H1 (cell line): Measurements from ENCODE around the gene SRP14. TPM values are rescaled to one million over a fixed set of nuclear protein-coding genes. Genes with fewer than 3 reads are reported as not detected.

ENCODE experiments used
- CTCF ChIA-PET: fragments of 300-600 bp; sonication (Branson Sonifier 250); formaldehyde crosslinking; loops from one replicate; lab custom pipeline; 2021; ENCODE audit not compliant: partially characterized antibody; lab: Charles Lee
- POLR2A ChIA-PET: fragments of 300-600 bp; sonication (Branson Sonifier 250); formaldehyde crosslinking; loops from one replicate; lab custom pipeline; 2021; ENCODE audit warnings: inconsistent platforms; ENCODE audit not compliant: partially characterized antibody; lab: Charles Lee
- DNase-seq, 2 experiments: peaks; one replicate each; pipeline versions ENCODE4 v3.0.0 to v3.0.0-alpha.2; 2010 to 2022; ENCODE audit warnings: low spot score in 2 of 2, low read depth in 1 of 2, mixed read lengths in 1 of 2
- FAIRE-seq: peaks from 2 replicates; lab custom pipeline; 2011; peaks lifted over from hg19 to GRCh38; lab: Jason Lieb, UNC
- H2AFZ ChIP-seq: 2 replicates; pipeline ENCODE4 v1.8.1; 2012; ENCODE audit warnings: low read length, inconsistent platforms
- H2AK5ac ChIP-seq: 2 replicates; pipeline ENCODE4 v1.6.1; 2013; ENCODE audit warnings: low read depth, low read length
- H2BK120ac ChIP-seq: replicated peaks from 2 replicates; pipeline ENCODE3; 2013; ENCODE audit warnings: low read depth, low read length, inconsistent platforms
- H2BK12ac ChIP-seq: 2 replicates; pipeline ENCODE4 v1.6.1; 2013; ENCODE audit warnings: low read depth, low read length
- H2BK15ac ChIP-seq: 2 replicates; pipeline ENCODE4 v1.6.1; 2013; ENCODE audit warnings: low read length
- H2BK20ac ChIP-seq: 2 replicates; pipeline ENCODE4 v1.6.1; 2013; ENCODE audit warnings: low read length
- H2BK5ac ChIP-seq: 2 replicates; pipeline ENCODE4 v1.6.1; 2013; ENCODE audit warnings: low read depth, low read length
- H3K14ac ChIP-seq: 2 replicates; pipeline ENCODE4 v1.6.1; 2013; ENCODE audit warnings: inconsistent platforms; ENCODE audit not compliant: insufficient read length
- H3K18ac ChIP-seq: 2 replicates; pipeline ENCODE4 v1.6.1; 2013; ENCODE audit warnings: low read length; ENCODE audit errors: extremely low read depth
- H3K23ac ChIP-seq: 2 replicates; pipeline ENCODE4 v1.6.1; 2013; ENCODE audit warnings: inconsistent platforms; ENCODE audit not compliant: insufficient read length
- H3K23me2 ChIP-seq: 2 replicates; pipeline ENCODE4 v1.6.1; 2013; ENCODE audit warnings: low read depth, low read length
- H3K27ac ChIP-seq: 2 replicates; pipeline ENCODE4 v1.6.1; 2011; ENCODE audit warnings: low read depth, low read length, inconsistent platforms
- H3K27me3 ChIP-seq, 4 experiments: replicated peaks in 1 of 4; 1 replicate in 1 of 4; 2 replicates in 3 of 4; pipeline versions ENCODE4 v1.6.1 to v1.8.1; 2011 to 2013; ENCODE audit warnings: low read length in 3 of 4, mild to moderate bottlenecking in 3 of 4, inconsistent platforms in 2 of 4, mixed read lengths in 2 of 4, moderate library complexity in 1 of 4; ENCODE audit not compliant: control insufficient read depth in 3 of 4, insufficient read depth in 3 of 4; ENCODE audit errors: extremely low read depth in 1 of 4
- H3K36me3 ChIP-seq, 4 experiments: 2 replicates each; pipeline versions ENCODE4 v1.6.1 to v1.8.1; 2011 to 2013; ENCODE audit warnings: mild to moderate bottlenecking in 4 of 4, low read length in 3 of 4, moderate library complexity in 2 of 4, control low read depth in 1 of 4, inconsistent platforms in 1 of 4; ENCODE audit not compliant: insufficient read depth in 4 of 4, control insufficient read depth in 2 of 4
- H3K4ac ChIP-seq: replicated peaks from 2 replicates; pipeline ENCODE3; 2013; ENCODE audit warnings: low read length, low read depth, mixed read lengths, inconsistent platforms; ENCODE audit not compliant: insufficient read length
- H3K4me1 ChIP-seq, 4 experiments: replicated peaks in 1 of 4; 1 replicate in 1 of 4; 2 replicates in 3 of 4; pipeline versions ENCODE4 v1.6.1 to v1.8.1; 2011 to 2013; ENCODE audit warnings: low read length in 3 of 4, inconsistent platforms in 2 of 4, mixed read lengths in 1 of 4; ENCODE audit not compliant: insufficient read depth in 4 of 4, control insufficient read depth in 3 of 4
- H3K4me2 ChIP-seq, 2 experiments: 2 replicates each; pipeline versions ENCODE4 v1.6.1 to v1.8.1; 2011 to 2013; ENCODE audit warnings: low read depth in 2 of 2, low read length in 2 of 2, control low read depth in 1 of 2, inconsistent platforms in 1 of 2, mild to moderate bottlenecking in 1 of 2; ENCODE audit not compliant: insufficient read depth in 1 of 2
- H3K4me3 ChIP-seq, 4 experiments: fragments of 200-600, 300-600 bp in 1 of 4; sonication (generic), shearing (Covaris generic), sonication (Bioruptor Twin) in 1 of 4; 2 replicates each; pipeline versions ENCODE4 v1.5.1 to v1.8.1; 2011 to 2016; ENCODE audit warnings: low read length in 4 of 4, low read depth in 3 of 4, control low read depth in 2 of 4, inconsistent platforms in 2 of 4, mild to moderate bottlenecking in 2 of 4, mixed read lengths in 1 of 4, moderate library complexity in 1 of 4; ENCODE audit not compliant: insufficient read depth in 2 of 4; ENCODE audit errors: extremely low read depth in 1 of 4
- H3K56ac ChIP-seq: replicated peaks from 2 replicates; pipeline ENCODE3; 2013; ENCODE audit warnings: low read depth, mild to moderate bottlenecking, mixed read lengths, low read length, inconsistent platforms; ENCODE audit not compliant: insufficient read length
- H3K79me1 ChIP-seq: 2 replicates; pipeline ENCODE4 v1.6.1; 2013; ENCODE audit warnings: low read depth, low read length, control low read depth
- H3K79me2 ChIP-seq, 2 experiments: 2 replicates each; pipeline versions ENCODE4 v1.6.1 to v1.8.1; 2012 to 2013; ENCODE audit warnings: low read length in 2 of 2, mild to moderate bottlenecking in 2 of 2, inconsistent platforms in 1 of 2; ENCODE audit not compliant: insufficient read depth in 2 of 2, control insufficient read depth in 1 of 2
- H3K9ac ChIP-seq, 4 experiments: replicated peaks in 1 of 4; 1 replicate in 1 of 4; 2 replicates in 3 of 4; pipeline versions ENCODE4 v1.6.1 to v1.8.1; 2011 to 2013; ENCODE audit warnings: low read depth in 3 of 4, low read length in 3 of 4, control low read depth in 2 of 4, mild to moderate bottlenecking in 2 of 4, moderate library complexity in 2 of 4, inconsistent platforms in 1 of 4; ENCODE audit errors: extremely low read depth in 1 of 4
- H3K9me3 ChIP-seq, 2 experiments: 2 replicates each; pipeline versions ENCODE4 v1.6.1 to v1.8.1; 2012 to 2013; ENCODE audit warnings: mild to moderate bottlenecking in 2 of 2, moderate library complexity in 2 of 2, control low read depth in 1 of 2, inconsistent platforms in 1 of 2, low read depth in 1 of 2, low read length in 1 of 2, mixed read lengths in 1 of 2; ENCODE audit not compliant: insufficient read depth in 2 of 2
- H4K20me1 ChIP-seq, 2 experiments: replicated peaks in 1 of 2; 2 replicates each; pipeline versions ENCODE3 to v1.8.1; 2011 to 2013; ENCODE audit warnings: inconsistent platforms in 2 of 2, low read length in 2 of 2, mild to moderate bottlenecking in 1 of 2; ENCODE audit not compliant: insufficient read depth in 2 of 2, control insufficient read depth in 1 of 2
- H4K5ac ChIP-seq: 2 replicates; pipeline ENCODE4 v1.6.1; 2013; ENCODE audit warnings: low read length, low read depth, mixed read lengths, inconsistent platforms; ENCODE audit not compliant: insufficient read length
- H4K8ac ChIP-seq: 2 replicates; pipeline ENCODE4 v1.8.0; 2013; ENCODE audit warnings: mild to moderate bottlenecking, moderate library complexity, low read length, inconsistent platforms; ENCODE audit not compliant: insufficient read depth; ENCODE audit errors: extremely low read depth
- H4K91ac ChIP-seq: replicated peaks from 2 replicates; pipeline ENCODE3; 2013; ENCODE audit warnings: low read length, mixed read lengths, inconsistent platforms; ENCODE audit not compliant: insufficient read length
- ASH2L ChIP-seq: fragments of 200-600, 300-600 bp; sonication (generic); IDR thresholded peaks from one replicate; pipeline ENCODE4 v1.7.1; 2017; ENCODE audit warnings: low read length
- CEBPB ChIP-seq: IDR thresholded peaks from 2 replicates; pipeline ENCODE4 v1.6.1; 2012; ENCODE audit warnings: low read depth, low read length
- CREB1 ChIP-seq: IDR thresholded peaks from 2 replicates; pipeline ENCODE4 v1.6.1; 2012; ENCODE audit warnings: inconsistent platforms
- EP300 ChIP-seq, 2 experiments: IDR thresholded peaks; 1 replicate in 1 of 2; 2 replicates in 1 of 2; pipeline ENCODE4 v1.6.1; 2011 to 2012; ENCODE audit warnings: low read depth in 2 of 2, low read length in 2 of 2, mild to moderate bottlenecking in 2 of 2, borderline replicate concordance in 1 of 2, inconsistent platforms in 1 of 2, moderate library complexity in 1 of 2
- EZH2 ChIP-seq: fragments of 200-600 bp; sonication (generic); IDR thresholded peaks from 2 replicates; pipeline ENCODE4 v1.7.1; 2012; ENCODE audit warnings: low read depth, mild to moderate bottlenecking, moderate library complexity, low read length, inconsistent platforms; ENCODE audit not compliant: severe bottlenecking
- GABPA ChIP-seq: IDR thresholded peaks from 2 replicates; pipeline ENCODE4 v1.6.1; 2011; ENCODE audit warnings: mild to moderate bottlenecking, low read length, moderate library complexity, borderline replicate concordance; ENCODE audit not compliant: insufficient read depth
- KDM1A ChIP-seq: fragments of 200-600, 300-600 bp; sonication (generic); IDR thresholded peaks from 2 replicates; pipeline ENCODE4 v1.7.1; 2016; ENCODE audit warnings: mild to moderate bottlenecking, low read length, borderline replicate concordance
- NANOG ChIP-seq: IDR thresholded peaks from 2 replicates; pipeline ENCODE4 v1.6.1; 2011; ENCODE audit warnings: low read length, low read depth, mild to moderate bottlenecking, inconsistent platforms; ENCODE audit not compliant: insufficient read depth, poor library complexity, severe bottlenecking
- PHF8 ChIP-seq: fragments of 200-600 bp; sonication (generic); conservative IDR thresholded peaks from 2 replicates; pipeline ENCODE4 v1.7.1; 2012; ENCODE audit warnings: low read depth, mild to moderate bottlenecking, inconsistent platforms, low read length, moderate library complexity
- POU5F1 ChIP-seq: IDR thresholded peaks from 2 replicates; pipeline ENCODE4 v1.6.1; 2011; ENCODE audit warnings: low read depth, mild to moderate bottlenecking, low read length, moderate library complexity
- SP4 ChIP-seq: IDR thresholded peaks from 2 replicates; pipeline ENCODE4 v1.6.1; 2012; ENCODE audit warnings: low read length, inconsistent platforms
- TCF12 ChIP-seq: IDR thresholded peaks from 2 replicates; pipeline ENCODE4 v1.6.1; 2011; ENCODE audit warnings: low read depth, mild to moderate bottlenecking, low read length
- WGBS, 2 experiments: shearing (Covaris generic) in 1 of 2; methylation state at CpG; one replicate each; pipeline versions ENCODE4 v1.1.6 to v1.1.7; 2013 to 2015; ENCODE audit warnings: low lambda C conversion rate in 2 of 2, mixed read lengths in 2 of 2, inconsistent platforms in 1 of 2, low coverage in 1 of 2, missing lambda C conversion rate in 1 of 2; ENCODE audit not compliant: insufficient replicate concordance in 2 of 2, insufficient coverage in 1 of 2, insufficient read length in 1 of 2; ENCODE audit errors: extremely low coverage in 1 of 2, missing lambda C conversion rate in 1 of 2; 5-methylcytosine and 5-hydroxymethylcytosine counted together
- polyA plus RNA-seq, 7 experiments: library from polyadenylated mRNA; depleted of rRNA in 3 of 7; stranded (reverse) in 5 of 7; unstranded in 2 of 7; fragments of >200 nt in 5 of 7; fragments of 200-250 nt in 2 of 7; gene quantifications; 1 replicate in 5 of 7; 2 replicates in 1 of 7; 4 replicates in 1 of 7; pipeline versions ENCODE4 v1.2.1 to v1.2.3, GENCODE V29; 2011 to 2013; ENCODE audit warnings: missing spikeins in 2 of 7, mixed read lengths in 2 of 7
- total RNA-seq: library from RNA; stranded (reverse); fragmentation: NEBNext Ultra II Directional; extraction: Animal tissue kit (Norgen Biotek cat#: 25700); gene quantifications from 2 replicates; pipeline ENCODE4 v1.2.1, GENCODE V29; 2021
- TF ChIP-seq, protein P1 (sequence below): IDR thresholded peaks from 2 replicates; pipeline ENCODE4 v1.6.1; 2012; ENCODE audit warnings: low read length, inconsistent platforms

SRP14 gene
- total and polyA plus RNA-seq, 2 of the 8 experiments (the other 6 are each of a cell fraction or from before 2014, with no cell fraction given), result 186 to 223 TPM

DNA sequence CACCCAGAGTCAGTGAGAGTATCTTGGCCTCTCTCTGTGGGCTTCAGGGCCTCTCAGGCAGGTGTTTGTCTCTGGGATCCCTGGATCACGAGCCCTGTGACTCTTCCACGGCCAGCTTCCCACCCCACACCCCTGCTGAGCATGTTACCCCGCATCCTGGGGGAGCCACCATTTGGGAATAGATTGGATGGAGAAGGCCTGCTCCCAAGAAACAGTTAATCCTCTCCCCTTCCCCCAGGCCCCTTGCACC is 15.5 kb upstream of the SRP14 start:
- Histone ChIP-seq H3K23me2 (peaks cover 6% of the 10 kb centered on the region; the same call in 1 of the 2 replicates), H3K9me3 (no peaks in the 10 kb centered on the region), H3K56ac (no peak overlapping the region), H2BK15ac (no peak overlapping the region), H3K36me3 (no peaks in the 10 kb centered on the region), H3K23ac (no peak overlapping the region), H4K20me1 (peaks cover 0 to 4% of the 10 kb centered on the region in 2 experiments), H3K27ac (no peak overlapping the region), H4K91ac (no peak overlapping the region), H3K79me2 (no peaks in the 10 kb centered on the region), H4K8ac (no peak overlapping the region), H3K4me3 (no peak overlapping the region), H2AK5ac (no peak overlapping the region), H2BK120ac (no peak overlapping the region), H2BK5ac (no peak overlapping the region), H2BK20ac (no peak overlapping the region), H3K9ac (no peak overlapping the region), H3K4me1 (peaks cover 3 to 13% (median 5%) of the 10 kb centered on the region in 4 experiments), H3K14ac (no peak overlapping the region), H3K27me3 (no peaks in the 10 kb centered on the region), H2BK12ac (no peak overlapping the region), H3K18ac (no peak overlapping the region), H3K4me2 (no peak overlapping the region), H3K79me1 (no peaks in the 10 kb centered on the region), H2AFZ (no peak overlapping the region), H3K4ac (no peak overlapping the region), H4K5ac (no peak overlapping the region)
- WGBS, 2 experiments, result 100% methylated on average over 3 of the region's 3 CpGs; no CpG with 5 or more reads in 1 of the 2 experiments
- no peak for FAIRE-seq
- CTCF ChIA-PET, result interaction anchor here (0.7 to 5.7 kb wide), 16 partner anchors 9 to 220 kb away, joined by 3 to 99 read pairs (median 4); partner anchors contain the start of gene BMF
- no peak for DNase-seq
- POLR2A ChIA-PET, result interaction anchor here (1.4 to 2.0 kb wide), 2 partner anchors 19 to 107 kb away, joined by 4 to 7 read pairs; partner anchors contain the start of gene BUB1B
- TF ChIP-seq, protein P1, sequence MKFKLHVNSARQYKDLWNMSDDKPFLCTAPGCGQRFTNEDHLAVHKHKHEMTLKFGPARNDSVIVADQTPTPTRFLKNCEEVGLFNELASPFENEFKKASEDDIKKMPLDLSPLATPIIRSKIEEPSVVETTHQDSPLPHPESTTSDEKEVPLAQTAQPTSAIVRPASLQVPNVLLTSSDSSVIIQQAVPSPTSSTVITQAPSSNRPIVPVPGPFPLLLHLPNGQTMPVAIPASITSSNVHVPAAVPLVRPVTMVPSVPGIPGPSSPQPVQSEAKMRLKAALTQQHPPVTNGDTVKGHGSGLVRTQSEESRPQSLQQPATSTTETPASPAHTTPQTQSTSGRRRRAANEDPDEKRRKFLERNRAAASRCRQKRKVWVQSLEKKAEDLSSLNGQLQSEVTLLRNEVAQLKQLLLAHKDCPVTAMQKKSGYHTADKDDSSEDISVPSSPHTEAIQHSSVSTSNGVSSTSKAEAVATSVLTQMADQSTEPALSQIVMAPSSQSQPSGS, result no peak
- TF ChIP-seq NANOG (no peak), TCF12 (no peak), PHF8 (no peak), KDM1A (no peak), CEBPB (no peak), POU5F1 (no peak), SP4 (no peak), ASH2L (no peak), EZH2 (no peak), EP300 (IDR thresholded peaks at IDR 0.05; ENCODE audit: borderline replicate concordance in 1 of 2, low read depth in 2 of 2, low read length in 2 of 2) (no peak), CREB1 (no peak), GABPA (no peak)
